K562 (cell line): ENCODE measurements around the gene DCT. TPM values are rescaled to one million over a fixed set of nuclear protein-coding genes. Genes with fewer than 3 reads are reported as not detected.

Experiments used
- KDM4B ChIP-seq, 2 experiments: fragments of 450-650 bp in 1 of 2; sonication (generic) in 1 of 2; IDR thresholded peaks; 2 replicates each; pipeline ENCODE4 v1.6.1; 2016 to 2017; ENCODE audit warnings: borderline replicate concordance in 2 of 2, antibody characterized with exemption in 1 of 2, low read depth in 1 of 2, mild to moderate bottlenecking in 1 of 2
- MYNN ChIP-seq, 2 experiments: sonication (generic); formaldehyde crosslinking in 1 of 2; IDR thresholded peaks; 2 replicates each; pipeline versions ENCODE4 v1.5.0 to v1.6.1; 2016 to 2020; ENCODE audit warnings: antibody characterized with exemption in 1 of 2, missing genetic modification reagents in 1 of 2
- PRPF4 ChIP-seq: fragments of 200-400 bp; formaldehyde crosslinking; IDR thresholded peaks from one replicate; pipeline ENCODE4 v1.6.1; 2017; ENCODE audit warnings: low read length, low read depth, mild to moderate bottlenecking; ENCODE audit not compliant: insufficient read depth, poor library complexity, severe bottlenecking
- TSC22D4 ChIP-seq: fragments of 450-650 bp; IDR thresholded peaks from 2 replicates; pipeline ENCODE4 v1.6.1; 2016; ENCODE audit warnings: missing genetic modification characterization, missing biosample characterization, control low read depth
- ZNF586 ChIP-seq: fragments of 450-650 bp; formaldehyde crosslinking; conservative IDR thresholded peaks from 2 replicates; pipeline ENCODE4 v1.4.0; 2020; ENCODE audit warnings: mild to moderate bottlenecking, moderate library complexity
- polyA plus RNA-seq, 8 experiments: library from polyadenylated mRNA; depleted of rRNA in 4 of 8; stranded (reverse) in 5 of 8; unstranded in 3 of 8; fragments of >200 nt; fragmentation: Nextera tagmentation in 2 of 8; fragmentation: Illumina TruSeq in 1 of 8; extraction: Ambion mirVana in 2 of 8; extraction: Trizol in 1 of 8; gene quantifications; 2 replicates each; pipeline versions ENCODE4 v1.2.1 to v1.2.3, GENCODE V29; 2011 to 2014; ENCODE audit warnings: inconsistent platforms in 1 of 8, missing spikeins in 1 of 8
- total RNA-seq, 7 experiments: library from RNA; depleted of rRNA in 6 of 7; stranded (reverse); fragments of >200 nt in 6 of 7; fragmentation: Illumina TruSeq in 2 of 7; extraction: Trizol in 2 of 7; gene quantifications; 2 replicates each; pipeline versions ENCODE4 v1.2.1 to v1.2.3, GENCODE V29; 2011 to 2021; ENCODE audit warnings: low replicate concordance in 1 of 7
- TF ChIP-seq, protein P1 (sequence below): fragments of 450-650 bp; IDR thresholded peaks from 2 replicates; pipeline ENCODE4 v1.6.1; 2016; ENCODE audit warnings: mild to moderate bottlenecking, moderate library complexity

The DCT gene
- total and polyA plus RNA-seq, 9 of the 15 experiments (the other 6 are each of a cell fraction or from before 2014, with no cell fraction given) = 0.11 to 0.83 (median 0.57) TPM

- TF ChIP-seq, protein P1, sequence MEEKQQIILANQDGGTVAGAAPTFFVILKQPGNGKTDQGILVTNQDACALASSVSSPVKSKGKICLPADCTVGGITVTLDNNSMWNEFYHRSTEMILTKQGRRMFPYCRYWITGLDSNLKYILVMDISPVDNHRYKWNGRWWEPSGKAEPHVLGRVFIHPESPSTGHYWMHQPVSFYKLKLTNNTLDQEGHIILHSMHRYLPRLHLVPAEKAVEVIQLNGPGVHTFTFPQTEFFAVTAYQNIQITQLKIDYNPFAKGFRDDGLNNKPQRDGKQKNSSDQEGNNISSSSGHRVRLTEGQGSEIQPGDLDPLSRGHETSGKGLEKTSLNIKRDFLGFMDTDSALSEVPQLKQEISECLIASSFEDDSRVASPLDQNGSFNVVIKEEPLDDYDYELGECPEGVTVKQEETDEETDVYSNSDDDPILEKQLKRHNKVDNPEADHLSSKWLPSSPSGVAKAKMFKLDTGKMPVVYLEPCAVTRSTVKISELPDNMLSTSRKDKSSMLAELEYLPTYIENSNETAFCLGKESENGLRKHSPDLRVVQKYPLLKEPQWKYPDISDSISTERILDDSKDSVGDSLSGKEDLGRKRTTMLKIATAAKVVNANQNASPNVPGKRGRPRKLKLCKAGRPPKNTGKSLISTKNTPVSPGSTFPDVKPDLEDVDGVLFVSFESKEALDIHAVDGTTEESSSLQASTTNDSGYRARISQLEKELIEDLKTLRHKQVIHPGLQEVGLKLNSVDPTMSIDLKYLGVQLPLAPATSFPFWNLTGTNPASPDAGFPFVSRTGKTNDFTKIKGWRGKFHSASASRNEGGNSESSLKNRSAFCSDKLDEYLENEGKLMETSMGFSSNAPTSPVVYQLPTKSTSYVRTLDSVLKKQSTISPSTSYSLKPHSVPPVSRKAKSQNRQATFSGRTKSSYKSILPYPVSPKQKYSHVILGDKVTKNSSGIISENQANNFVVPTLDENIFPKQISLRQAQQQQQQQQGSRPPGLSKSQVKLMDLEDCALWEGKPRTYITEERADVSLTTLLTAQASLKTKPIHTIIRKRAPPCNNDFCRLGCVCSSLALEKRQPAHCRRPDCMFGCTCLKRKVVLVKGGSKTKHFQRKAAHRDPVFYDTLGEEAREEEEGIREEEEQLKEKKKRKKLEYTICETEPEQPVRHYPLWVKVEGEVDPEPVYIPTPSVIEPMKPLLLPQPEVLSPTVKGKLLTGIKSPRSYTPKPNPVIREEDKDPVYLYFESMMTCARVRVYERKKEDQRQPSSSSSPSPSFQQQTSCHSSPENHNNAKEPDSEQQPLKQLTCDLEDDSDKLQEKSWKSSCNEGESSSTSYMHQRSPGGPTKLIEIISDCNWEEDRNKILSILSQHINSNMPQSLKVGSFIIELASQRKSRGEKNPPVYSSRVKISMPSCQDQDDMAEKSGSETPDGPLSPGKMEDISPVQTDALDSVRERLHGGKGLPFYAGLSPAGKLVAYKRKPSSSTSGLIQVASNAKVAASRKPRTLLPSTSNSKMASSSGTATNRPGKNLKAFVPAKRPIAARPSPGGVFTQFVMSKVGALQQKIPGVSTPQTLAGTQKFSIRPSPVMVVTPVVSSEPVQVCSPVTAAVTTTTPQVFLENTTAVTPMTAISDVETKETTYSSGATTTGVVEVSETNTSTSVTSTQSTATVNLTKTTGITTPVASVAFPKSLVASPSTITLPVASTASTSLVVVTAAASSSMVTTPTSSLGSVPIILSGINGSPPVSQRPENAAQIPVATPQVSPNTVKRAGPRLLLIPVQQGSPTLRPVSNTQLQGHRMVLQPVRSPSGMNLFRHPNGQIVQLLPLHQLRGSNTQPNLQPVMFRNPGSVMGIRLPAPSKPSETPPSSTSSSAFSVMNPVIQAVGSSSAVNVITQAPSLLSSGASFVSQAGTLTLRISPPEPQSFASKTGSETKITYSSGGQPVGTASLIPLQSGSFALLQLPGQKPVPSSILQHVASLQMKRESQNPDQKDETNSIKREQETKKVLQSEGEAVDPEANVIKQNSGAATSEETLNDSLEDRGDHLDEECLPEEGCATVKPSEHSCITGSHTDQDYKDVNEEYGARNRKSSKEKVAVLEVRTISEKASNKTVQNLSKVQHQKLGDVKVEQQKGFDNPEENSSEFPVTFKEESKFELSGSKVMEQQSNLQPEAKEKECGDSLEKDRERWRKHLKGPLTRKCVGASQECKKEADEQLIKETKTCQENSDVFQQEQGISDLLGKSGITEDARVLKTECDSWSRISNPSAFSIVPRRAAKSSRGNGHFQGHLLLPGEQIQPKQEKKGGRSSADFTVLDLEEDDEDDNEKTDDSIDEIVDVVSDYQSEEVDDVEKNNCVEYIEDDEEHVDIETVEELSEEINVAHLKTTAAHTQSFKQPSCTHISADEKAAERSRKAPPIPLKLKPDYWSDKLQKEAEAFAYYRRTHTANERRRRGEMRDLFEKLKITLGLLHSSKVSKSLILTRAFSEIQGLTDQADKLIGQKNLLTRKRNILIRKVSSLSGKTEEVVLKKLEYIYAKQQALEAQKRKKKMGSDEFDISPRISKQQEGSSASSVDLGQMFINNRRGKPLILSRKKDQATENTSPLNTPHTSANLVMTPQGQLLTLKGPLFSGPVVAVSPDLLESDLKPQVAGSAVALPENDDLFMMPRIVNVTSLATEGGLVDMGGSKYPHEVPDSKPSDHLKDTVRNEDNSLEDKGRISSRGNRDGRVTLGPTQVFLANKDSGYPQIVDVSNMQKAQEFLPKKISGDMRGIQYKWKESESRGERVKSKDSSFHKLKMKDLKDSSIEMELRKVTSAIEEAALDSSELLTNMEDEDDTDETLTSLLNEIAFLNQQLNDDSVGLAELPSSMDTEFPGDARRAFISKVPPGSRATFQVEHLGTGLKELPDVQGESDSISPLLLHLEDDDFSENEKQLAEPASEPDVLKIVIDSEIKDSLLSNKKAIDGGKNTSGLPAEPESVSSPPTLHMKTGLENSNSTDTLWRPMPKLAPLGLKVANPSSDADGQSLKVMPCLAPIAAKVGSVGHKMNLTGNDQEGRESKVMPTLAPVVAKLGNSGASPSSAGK = peak; percentile 41; the same call in 1 of the 2 replicates
- TF ChIP-seq TSC22D4 (tag) (no peak), MYNN (IDR thresholded peaks at IDR 0.05) (no peak), MYNN (CRISPR knock-in tag; IDR thresholded peaks at IDR 0.05) (no peak), KDM4B (IDR thresholded peaks at IDR 0.05; ENCODE audit: borderline replicate concordance in 2 of 2, low read depth in 1 of 2) (no peak), ZNF586 (CRISPR knock-in tag) (no peak), PRPF4 (no peak)
Measured at GRCh38 chr13:94481941-94482340, 2.5 kb upstream of the DCT start (continued).
